NOMO-1 treated with dmso at 0.1 percent for 144 hours (cell line): Measurements from ENCODE around the gene CDC45.
"Not testable (repeated sequence)": the region's sequence is repeated elsewhere in the genome, so short reads cannot be mapped to it uniquely, and the experiment has no call there.

Experiments used
- DNase-seq: peaks from one replicate; lab custom pipeline; 2025; ENCODE audit not compliant: unreplicated experiment; lab: John Stamatoyannopoulos, UW

CDC45 gene

GRCh38 chr22:19526702-19527111, 47.0 kb downstream of the CDC45 start:
- no peak for DNase-seq

- no peak for DNase-seq
Observed at GRCh38 chr22:19527321-19527721, 47.6 kb downstream of the CDC45 start.

GRCh38 chr22:19527861-19528417, 48.2 kb downstream of the CDC45 start:
- no peak for DNase-seq

- DNase-seq, result no peak
Observed at GRCh38 chr22:19529811-19530210, 50.1 kb downstream of the CDC45 start.

GRCh38 chr22:19530751-19531150, 51.0 kb downstream of the CDC45 start:
- DNase-seq, result no peak

GRCh38 chr22:19531327-19531726, 51.6 kb downstream of the CDC45 start:
- not testable (repeated sequence) for DNase-seq

- DNase-seq, result no peak
Observed at GRCh38 chr22:19533049-19533626, 53.4 kb downstream of the CDC45 start.

- no peak for DNase-seq
Observed at GRCh38 chr22:19533857-19534256, 54.1 kb downstream of the CDC45 start.

- DNase-seq, result no peak
Observed at GRCh38 chr22:19535001-19535400, 55.3 kb downstream of the CDC45 start.

- DNase-seq, result no peak
Observed at GRCh38 chr22:19536564-19536963, 56.8 kb downstream of the CDC45 start.

- no peak for DNase-seq
Observed at GRCh38 chr22:19537941-19538488, 58.3 kb downstream of the CDC45 start.

- no peak for DNase-seq
Observed at GRCh38 chr22:19540394-19540793, 60.7 kb downstream of the CDC45 start.

- DNase-seq, result no peak
Observed at GRCh38 chr22:19543970-19544708, 64.4 kb downstream of the CDC45 start.

GRCh38 chr22:19545935-19546207, 66.2 kb downstream of the CDC45 start:
- no peak for DNase-seq

GRCh38 chr22:19546680-19547079, 67.0 kb downstream of the CDC45 start:
- DNase-seq, result peak; percentile 22

GRCh38 chr22:19547620-19548019, 67.9 kb downstream of the CDC45 start:
- no peak for DNase-seq

GRCh38 chr22:19548427-19548826, 68.7 kb downstream of the CDC45 start:
- not testable (repeated sequence) for DNase-seq

GRCh38 chr22:19548964-19549363, 69.2 kb downstream of the CDC45 start:
- no peak for DNase-seq

- DNase-seq, result no peak
Observed at GRCh38 chr22:19549428-19549827, 69.7 kb downstream of the CDC45 start.

- no peak for DNase-seq
Observed at GRCh38 chr22:19550382-19550781, 70.7 kb downstream of the CDC45 start.

- DNase-seq, result no peak
Observed at GRCh38 chr22:19553201-19553600, 73.5 kb downstream of the CDC45 start.

- DNase-seq, result no peak
Observed at GRCh38 chr22:19554834-19555404, 75.2 kb downstream of the CDC45 start.
